RPMI7951 (cell line): ENCODE measurements around the gene HIRA. TPM values are rescaled to one million over a fixed set of nuclear protein-coding genes. Genes with fewer than 3 reads are reported as not detected.

Source experiments
- DNase-seq: peaks from one replicate; pipeline ENCODE4 v3.0.0-alpha.2; 2012; ENCODE audit warnings: low read depth
- total RNA-seq: library from RNA; depleted of rRNA; stranded (reverse); fragments of >200 nt; shearing (Covaris generic); gene quantifications from 2 replicates; pipeline ENCODE4 v1.2.3, GENCODE V29; 2014; rRNA removed

The HIRA gene
- 8.8 and 11.1 TPM in 2 replicates for total RNA-seq

- DNase-seq, result peak; percentile 71
Observed at GRCh38 chr22:19431649-19432132, at the start of gene HIRA. Gene HIRA, minus strand, starts transcription at chr22:19431733. Its CDS starts 257 bp downstream, at chr22:19431476.

DNA sequence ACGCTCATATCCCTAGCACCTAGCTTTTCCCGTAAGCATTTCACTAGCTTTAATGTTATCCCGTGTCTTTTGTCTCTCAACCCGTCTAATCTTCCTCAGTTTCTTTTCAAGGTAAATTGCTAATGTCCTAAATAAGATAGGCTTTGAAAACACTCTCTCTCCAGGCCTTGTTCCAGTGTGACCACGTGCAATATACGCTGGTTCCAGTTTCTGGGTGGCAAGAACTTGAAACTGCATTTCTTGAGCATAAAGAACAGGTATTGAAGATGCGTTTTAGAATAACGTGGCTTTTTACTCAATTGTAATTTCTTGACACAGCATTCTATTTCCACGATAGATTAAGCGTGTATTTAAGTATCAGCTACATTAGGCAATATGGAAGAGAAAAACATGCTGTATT, 49.3 kb upstream of the HIRA start:
- DNase-seq, result no peak

DNA sequence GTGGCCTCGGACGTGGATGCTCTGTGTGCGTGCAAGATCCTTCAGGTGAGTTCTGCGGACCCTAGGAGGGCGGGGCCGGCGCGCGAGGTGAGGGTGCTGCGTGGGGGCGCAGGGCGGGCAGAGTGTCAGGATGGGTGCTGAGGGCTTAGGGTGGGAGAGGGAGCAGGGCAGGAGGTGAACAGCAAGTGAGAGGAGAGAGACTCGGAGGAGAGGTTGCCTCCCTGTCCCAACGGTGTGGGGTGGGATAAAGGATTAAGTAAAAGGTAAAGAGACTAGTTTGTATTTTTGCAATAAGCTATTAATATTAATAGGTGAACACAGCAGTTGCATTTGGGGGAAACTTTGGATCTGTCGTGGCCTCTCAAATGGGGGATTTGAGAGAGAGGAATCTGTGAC, 48.6 kb upstream of the HIRA start:
- DNase-seq, result no peak

- DNase-seq, result peak; percentile 97
Observed at GRCh38 chr22:19479355-19480172, 48.0 kb upstream of the HIRA start, which contains the start of gene CDC45. Gene CDC45, plus strand, starts transcription at chr22:19479920. Its CDS starts 49 bp downstream, at chr22:19479969.

- peak; percentile 76 for DNase-seq
Observed at GRCh38 chr22:19478901-19479354, 47.4 kb upstream of the HIRA start, which contains the start of gene UFD1. Gene UFD1, minus strand, starts transcription at chr22:19479193. Its CDS starts 108 bp downstream, at chr22:19479085.

DNA sequence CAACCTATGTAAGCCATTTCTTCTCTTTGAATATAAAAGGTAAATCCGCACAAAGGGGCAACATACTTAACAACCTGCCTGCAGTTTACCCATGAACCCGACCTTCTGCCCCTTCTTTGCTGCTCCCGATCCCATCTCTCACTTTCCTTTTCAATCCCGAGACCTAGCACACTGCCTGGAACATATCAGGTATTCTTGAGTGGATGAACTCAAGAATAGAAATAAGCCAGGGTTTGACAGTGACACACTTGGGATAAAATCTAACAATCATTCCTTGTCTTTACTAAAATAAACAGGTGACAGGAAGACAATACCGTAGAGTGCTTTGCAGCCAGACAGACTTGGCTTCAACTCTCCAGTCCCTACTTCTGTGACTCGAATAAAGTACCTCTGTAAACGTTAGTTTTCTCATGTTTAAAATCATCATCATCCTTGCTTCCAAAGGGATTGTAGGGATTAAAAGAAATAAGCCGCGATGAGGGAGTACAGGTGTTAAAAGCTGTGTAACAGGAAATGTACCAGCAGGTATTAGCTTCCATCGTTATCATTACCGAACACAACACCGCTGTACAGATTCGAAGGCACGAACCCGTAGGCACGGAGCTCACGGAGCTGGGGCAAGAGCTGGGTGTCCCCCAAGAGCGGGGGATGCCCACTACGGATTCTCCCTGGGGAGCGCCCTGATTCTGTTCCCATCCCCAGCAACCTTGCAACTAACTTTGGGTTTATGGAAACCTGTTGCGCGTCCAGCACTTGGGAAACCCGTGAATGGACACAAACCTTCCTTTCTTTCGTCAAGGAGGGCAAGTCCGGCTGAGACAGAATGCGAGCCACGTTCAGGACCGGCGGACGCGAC, 46.7 kb upstream of the HIRA start:
- DNase-seq, result no peak

DNA sequence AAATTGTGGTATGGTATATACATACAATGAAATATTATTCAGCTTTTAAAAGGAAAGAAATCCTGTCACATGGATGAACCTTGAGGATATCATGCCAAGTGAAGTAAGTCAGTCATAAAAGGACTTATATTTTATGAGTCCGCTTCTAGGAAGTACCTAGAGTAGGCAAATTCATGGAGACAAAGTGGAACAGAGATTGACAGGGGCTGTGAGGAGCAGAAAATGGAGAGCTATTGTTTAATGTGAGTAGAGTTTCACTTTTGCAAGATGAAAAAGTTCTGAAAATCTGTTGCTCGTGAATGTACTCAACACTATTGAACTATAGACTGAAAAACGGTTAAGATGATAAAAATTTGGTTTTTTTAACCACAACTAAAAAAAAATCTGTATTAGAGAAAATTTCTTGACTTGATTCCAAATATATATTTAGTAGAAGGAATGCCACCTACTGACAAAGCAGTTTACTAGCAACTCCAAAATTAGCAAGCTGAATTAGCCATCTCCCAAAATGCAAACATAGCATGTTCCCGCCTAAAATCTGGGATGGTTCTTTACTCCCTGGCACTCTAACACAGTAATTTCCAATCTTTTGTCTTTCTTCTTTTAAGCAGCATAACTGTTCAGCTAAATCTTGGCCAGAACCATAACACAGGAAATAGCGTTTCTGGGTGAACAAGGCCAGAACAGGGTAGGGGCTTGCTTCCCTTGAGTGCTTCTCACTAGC, 46.0 kb upstream of the HIRA start:
- peak; percentile 11 for DNase-seq

DNA sequence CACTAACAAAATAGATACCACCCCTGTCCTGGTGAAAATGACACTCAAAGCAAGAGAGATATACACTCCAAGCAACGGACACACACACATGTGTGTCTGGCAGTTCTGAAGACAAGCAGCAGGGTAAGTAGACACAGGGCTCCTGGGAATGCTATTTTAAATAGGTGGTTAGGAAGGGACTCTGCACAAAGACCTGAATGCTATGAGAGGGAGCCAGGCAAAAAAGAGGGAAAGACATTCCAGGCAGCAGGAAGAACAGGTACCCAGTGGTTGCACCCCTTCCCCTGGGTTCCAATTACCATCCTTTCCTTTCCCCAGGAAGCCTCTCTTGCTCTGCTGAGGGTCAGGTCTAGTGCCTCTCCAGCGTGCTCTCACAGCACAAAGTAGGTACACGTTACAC, 44.5 kb upstream of the HIRA start:
- DNase-seq, result no peak

DNA sequence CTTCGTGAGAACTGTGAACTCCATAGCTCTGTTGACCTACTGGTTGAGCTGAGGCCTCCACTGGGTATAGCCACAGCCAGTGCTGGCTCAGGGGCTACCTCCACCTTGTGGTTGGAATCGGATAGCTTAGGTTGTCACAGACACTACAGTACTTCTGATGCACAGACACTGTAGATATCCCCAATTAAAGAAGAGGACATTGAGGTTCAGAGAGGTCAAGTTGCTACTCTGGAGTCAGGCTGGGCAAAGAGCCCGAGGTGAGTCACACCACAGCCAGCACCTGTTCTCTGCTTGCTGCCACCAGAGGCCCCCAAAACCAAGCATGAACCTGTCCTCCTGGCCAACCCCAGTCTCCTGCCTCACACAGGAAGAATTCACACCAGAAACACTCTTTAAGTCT, 42.0 kb upstream of the HIRA start:
- no peak for DNase-seq

DNA sequence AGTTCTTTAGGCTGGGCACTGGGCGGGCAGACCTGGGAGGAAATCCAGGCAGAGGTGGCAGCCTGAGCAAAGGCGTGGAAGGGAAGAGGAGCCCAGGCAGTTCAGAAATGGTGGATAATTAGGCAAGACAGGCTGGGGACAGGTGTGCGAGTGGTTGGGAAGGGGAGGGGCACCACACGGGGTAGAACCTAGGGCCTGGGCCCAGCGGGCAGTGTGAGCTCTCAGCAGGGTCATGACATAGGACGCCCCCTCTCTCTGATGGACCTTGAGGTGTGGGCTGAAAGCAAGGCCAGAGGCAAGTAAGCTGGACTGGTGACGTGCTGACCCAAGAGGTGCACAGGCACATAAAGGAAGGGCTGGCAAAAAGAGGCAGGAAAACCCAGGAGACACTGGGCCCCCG, 40.7 kb upstream of the HIRA start:
- no peak for DNase-seq

DNA sequence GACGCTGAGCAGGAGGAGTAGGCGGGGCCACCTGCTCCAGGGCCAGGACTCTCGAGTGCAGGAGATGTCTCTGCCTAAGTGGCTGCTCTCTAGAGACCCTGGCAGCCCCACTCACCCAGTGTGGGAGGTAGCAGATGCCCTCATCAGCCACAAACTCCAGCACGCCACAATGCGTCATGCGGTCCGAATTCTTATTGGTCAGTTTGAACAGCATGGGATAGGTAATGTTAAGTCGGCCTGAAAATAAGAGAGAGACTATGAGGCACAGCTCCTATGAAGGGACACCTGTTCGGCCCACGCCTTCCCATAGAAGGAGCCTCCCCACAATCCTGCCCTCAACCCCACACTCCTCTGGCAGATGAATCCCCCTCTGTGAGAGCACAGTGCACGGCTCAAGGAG, 40.0 kb upstream of the HIRA start:
- no peak for DNase-seq

- no peak for DNase-seq
Observed at GRCh38 chr22:19470010-19470409, 38.5 kb upstream of the HIRA start.

GRCh38 chr22:19469421-19469820, 37.9 kb upstream of the HIRA start:
- DNase-seq, result no peak

DNA sequence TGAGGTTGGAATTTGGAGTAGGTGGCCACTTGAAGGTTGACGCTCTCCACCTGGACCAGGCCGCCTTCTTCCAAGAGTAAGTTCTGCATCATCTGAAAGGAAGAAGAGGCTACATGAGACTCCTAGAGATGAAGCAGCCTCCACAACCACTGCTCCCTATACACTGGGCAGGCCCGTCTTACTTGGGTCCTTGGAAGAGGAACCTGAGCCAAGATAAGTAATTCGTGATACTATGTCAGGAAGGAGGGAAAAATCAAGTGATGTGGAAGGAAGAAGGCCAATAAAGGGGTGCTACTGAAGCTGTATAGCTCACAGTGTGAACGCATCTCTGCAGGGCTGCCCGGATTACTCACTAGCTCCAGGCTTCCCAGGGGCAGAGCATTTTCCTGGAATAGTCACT, 36.4 kb upstream of the HIRA start:
- no peak for DNase-seq

DNA sequence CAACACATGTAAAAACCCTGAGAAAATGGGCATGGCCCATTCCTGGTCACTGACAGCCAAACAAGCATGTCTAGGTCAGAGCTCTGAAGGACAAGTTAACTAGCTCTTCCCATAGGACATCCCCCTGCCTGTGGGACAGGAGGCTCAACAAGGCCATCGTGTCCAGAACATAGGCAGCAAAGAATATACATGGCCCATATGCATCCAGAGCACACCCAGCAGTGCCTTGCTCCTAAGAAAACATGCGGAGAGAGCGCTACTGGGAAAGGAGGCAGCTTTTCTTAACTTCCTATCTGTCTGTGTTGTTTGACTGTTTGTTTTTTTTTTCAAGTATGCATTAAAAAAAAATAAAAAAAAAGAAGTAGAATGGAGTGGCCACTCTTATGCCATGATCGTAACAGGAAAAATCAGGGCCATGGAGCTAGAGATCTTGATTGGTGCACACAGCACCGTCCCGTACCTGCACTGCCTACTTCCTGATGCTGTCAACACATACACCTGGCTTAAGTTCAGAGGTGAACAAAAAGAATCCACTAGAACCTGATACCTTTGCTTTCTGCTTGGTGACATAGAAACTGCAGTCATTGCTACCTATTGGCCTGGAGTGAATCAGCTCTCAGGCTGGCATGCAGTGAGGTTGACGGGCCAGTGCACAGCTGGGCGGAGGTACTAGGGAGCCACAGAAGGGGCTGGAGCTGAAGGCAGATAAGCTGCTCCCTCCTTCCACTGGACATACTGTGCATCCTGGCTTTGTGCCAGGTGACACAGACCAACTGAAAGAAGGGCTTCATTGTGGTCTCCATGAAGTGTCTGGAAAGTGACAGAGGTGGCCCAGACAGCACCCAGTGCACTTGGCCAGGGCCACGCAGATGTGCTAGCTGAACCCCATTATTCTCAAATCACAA, 35.6 kb upstream of the HIRA start:
- no peak for DNase-seq

DNA sequence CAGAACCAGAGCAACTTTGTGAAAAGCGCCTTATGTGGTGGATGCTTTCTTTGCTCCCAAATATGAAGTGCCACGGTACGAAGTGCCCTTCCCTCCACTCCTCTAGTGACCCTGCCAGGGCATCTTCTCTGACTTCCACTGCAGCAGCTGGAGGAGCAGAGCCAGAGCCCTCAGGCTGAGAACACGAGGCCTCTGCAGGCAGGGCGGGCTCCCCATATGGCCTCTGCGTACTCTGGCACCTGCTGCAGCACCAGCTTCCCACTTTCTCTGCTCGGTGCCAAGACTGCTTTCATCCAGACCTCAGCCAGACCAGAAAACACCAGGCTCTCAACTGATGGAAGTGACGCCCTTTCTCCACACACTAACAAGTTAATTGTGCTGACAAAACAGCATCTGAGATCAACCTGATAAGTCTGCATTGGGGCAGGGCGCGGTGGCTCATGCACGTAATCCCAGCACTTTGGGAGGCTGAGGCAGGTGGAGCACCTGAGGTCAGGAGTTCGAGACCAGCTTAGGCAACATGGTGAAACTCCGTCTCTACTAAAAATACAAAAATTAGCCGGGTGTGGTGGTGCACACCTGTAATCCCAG, 34.7 kb upstream of the HIRA start:
- no peak for DNase-seq

- DNase-seq, result no peak
Observed at GRCh38 chr22:19464975-19465374, 33.4 kb upstream of the HIRA start.

DNA sequence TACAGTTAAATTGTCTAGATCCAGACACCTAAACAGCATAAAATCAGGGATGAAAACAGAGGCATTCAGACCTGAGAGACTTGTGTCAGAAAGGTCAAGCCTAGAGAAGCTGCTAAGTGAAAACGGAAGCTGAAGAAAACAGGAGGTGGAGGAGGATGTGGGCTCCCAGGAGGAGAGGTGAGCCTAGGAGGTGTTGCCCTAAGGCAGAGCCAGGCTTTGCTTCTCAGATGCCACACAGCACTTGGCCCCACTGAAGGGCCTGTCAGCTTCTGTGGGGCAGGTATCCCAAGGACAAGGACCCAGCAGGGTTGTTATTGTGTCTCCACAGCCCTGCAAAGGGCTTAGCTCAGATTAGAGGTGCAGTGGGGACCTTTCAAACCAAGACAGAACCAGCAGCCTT, 33.0 kb upstream of the HIRA start:
- no peak for DNase-seq

GRCh38 chr22:19463491-19464469, 32.2 kb upstream of the HIRA start:
- DNase-seq, result peak; percentile 84
